DOHH2 (cell line): Measurements from ENCODE around the gene ATP4A.

ENCODE experiments used
- H3F3A ChIP-seq: fragments of 200-600 bp; sonication (generic), shearing (Covaris generic); 2 replicates; pipeline ENCODE4 v1.6.0; 2016; ENCODE audit warnings: antibody characterized with exemption, mild to moderate bottlenecking; ENCODE audit not compliant: control insufficient read depth, insufficient read depth
- H3K27ac ChIP-seq: fragments of 200-600 bp; sonication (generic); 2 replicates; pipeline ENCODE4 v1.5.1; 2014; ENCODE audit warnings: low read depth, mild to moderate bottlenecking, low read length, moderate library complexity
- H3K27me3 ChIP-seq: fragments of 200-600 bp; sonication (generic); 2 replicates; pipeline ENCODE4 v1.6.1; 2014; ENCODE audit warnings: mild to moderate bottlenecking, low read length, mixed read lengths; ENCODE audit not compliant: control insufficient read depth
- H3K36me3 ChIP-seq: fragments of 200-600 bp; sonication (generic); 2 replicates; pipeline ENCODE4 v1.6.1; 2014; ENCODE audit warnings: mild to moderate bottlenecking, low read length, moderate library complexity, mixed read lengths; ENCODE audit not compliant: control insufficient read depth
- H3K4me1 ChIP-seq: fragments of 200-600 bp; sonication (generic); 2 replicates; pipeline ENCODE4 v1.6.1; 2014; ENCODE audit warnings: mild to moderate bottlenecking, low read length, mixed read lengths; ENCODE audit not compliant: control insufficient read depth
- H3K4me2 ChIP-seq: fragments of 200-600 bp; sonication (generic); 2 replicates; pipeline ENCODE4 v1.6.0; 2014; ENCODE audit warnings: mild to moderate bottlenecking, low read length, moderate library complexity
- H3K4me3 ChIP-seq: fragments of 200-600 bp; sonication (generic); 2 replicates; pipeline ENCODE4 v1.5.1; 2014; ENCODE audit warnings: mild to moderate bottlenecking, low read length, mixed read lengths
- H3K79me2 ChIP-seq: fragments of 200-600 bp; sonication (generic); 2 replicates; pipeline ENCODE4 v1.6.1; 2014; ENCODE audit warnings: mild to moderate bottlenecking, low read length, mixed read lengths; ENCODE audit not compliant: control insufficient read depth
- H3K9me2 ChIP-seq: fragments of 200-600 bp; sonication (generic); replicated peaks from 2 replicates; pipeline ENCODE4 v1.6.1; 2014; ENCODE audit warnings: mild to moderate bottlenecking, low read length, mixed read lengths; ENCODE audit not compliant: control insufficient read depth
- H3K9me3 ChIP-seq: fragments of 200-600 bp; sonication (generic); 2 replicates; pipeline ENCODE4 v1.6.1; 2014; ENCODE audit warnings: antibody characterized with exemption, low read length, mixed read lengths; ENCODE audit not compliant: control insufficient read depth, insufficient read depth
- H4K20me1 ChIP-seq: fragments of 200-600 bp; sonication (generic); 2 replicates; pipeline ENCODE4 v1.6.0; 2014; ENCODE audit warnings: low read depth, mild to moderate bottlenecking, antibody characterized with exemption, low read length, moderate library complexity; ENCODE audit not compliant: control insufficient read depth, insufficient read depth
- CTCF ChIP-seq: fragments of 200-600 bp; sonication (generic); IDR thresholded peaks from one replicate; pipeline ENCODE4 v1.5.1; 2014; ENCODE audit warnings: antibody characterized with exemption, mild to moderate bottlenecking, low read depth, low read length; ENCODE audit not compliant: poor library complexity, severe bottlenecking
- EZH2phosphoT487 ChIP-seq: fragments of 200-600 bp; sonication (generic); IDR thresholded peaks from 2 replicates; pipeline ENCODE4 v1.6.1; 2017; ENCODE audit warnings: borderline replicate concordance, mild to moderate bottlenecking, antibody characterized with exemption, low read length, moderate library complexity, mixed read lengths

Gene ATP4A

GRCh38 chr19:35512831-35513627 is 50.4 kb downstream of the ATP4A start:
- Histone ChIP-seq H3K4me1 (peaks cover 14% of the 10 kb centered on the region), H3F3A (no peaks in the 10 kb centered on the region), H3K9me2 (no peaks in the 10 kb centered on the region), H3K4me2 (no peak overlapping the region), H3K36me3 (no peaks in the 10 kb centered on the region), H4K20me1 (no peaks in the 10 kb centered on the region), H3K27ac (no peak overlapping the region), H3K27me3 (peaks cover 27% of the 10 kb centered on the region), H3K9me3 (no peaks in the 10 kb centered on the region), H3K79me2 (peaks cover 10% of the 10 kb centered on the region), H3K4me3 (no peak overlapping the region)
- TF ChIP-seq CTCF (no peak), EZH2phosphoT487 (no peak)

GRCh38 chr19:35511337-35511736 is 52.1 kb downstream of the ATP4A start:
- no peak overlapping the region for H3K27ac ChIP-seq
- H3F3A ChIP-seq: no peaks in the 10 kb centered on the region
- H3K79me2 ChIP-seq: peaks cover 10% of the 10 kb centered on the region
- H3K4me1 ChIP-seq: peaks cover 26% of the 10 kb centered on the region
- H3K27me3 ChIP-seq: peaks cover 37% of the 10 kb centered on the region
- H3K9me3 ChIP-seq: no peaks in the 10 kb centered on the region
- no peak for TF ChIP-seq CTCF
- no peak for TF ChIP-seq EZH2phosphoT487
- H4K20me1 ChIP-seq: no peaks in the 10 kb centered on the region
- no peaks in the 10 kb centered on the region for H3K9me2 ChIP-seq
- no peak overlapping the region for H3K4me2 ChIP-seq
- no peak overlapping the region for H3K4me3 ChIP-seq
- H3K36me3 ChIP-seq: no peaks in the 10 kb centered on the region

GRCh38 chr19:35510626-35510964 is 52.9 kb downstream of the ATP4A start:
- Histone ChIP-seq H3F3A (no peaks in the 10 kb centered on the region), H3K36me3 (no peaks in the 10 kb centered on the region), H3K4me1 (peaks cover 27% of the 10 kb centered on the region), H3K27me3 (peaks cover 40% of the 10 kb centered on the region), H3K4me2 (peak overlapping the region; percentile 54; the same call in 1 of the 2 replicates), H3K4me3 (peak overlapping the region; percentile 75; the same call in 1 of the 2 replicates), H4K20me1 (no peaks in the 10 kb centered on the region), H3K27ac (no peak overlapping the region), H3K9me3 (no peaks in the 10 kb centered on the region), H3K79me2 (peaks cover 10% of the 10 kb centered on the region), H3K9me2 (no peaks in the 10 kb centered on the region)
- TF ChIP-seq EZH2phosphoT487: no peak
- TF ChIP-seq CTCF: peak; percentile 13
